ENCODE results near the gene PER1.
"Not testable (repeated sequence)": the region's sequence is repeated elsewhere in the genome, so short reads cannot be mapped to it uniquely, and the experiment has no call there.

PER1 gene

GRCh38 chr17:8152112-8152775 is at the start of gene PER1:
Gene PER1, minus strand, starts transcription at chr17:8152404. Its CDS starts 1,698 bp downstream, at chr17:8150706.
- peak; percentile 96 for DNase-seq

- DNase-seq: peak; percentile 77
Measured at GRCh38 chr17:8192070-8192815, 40.0 kb upstream of the PER1 start.

DNA sequence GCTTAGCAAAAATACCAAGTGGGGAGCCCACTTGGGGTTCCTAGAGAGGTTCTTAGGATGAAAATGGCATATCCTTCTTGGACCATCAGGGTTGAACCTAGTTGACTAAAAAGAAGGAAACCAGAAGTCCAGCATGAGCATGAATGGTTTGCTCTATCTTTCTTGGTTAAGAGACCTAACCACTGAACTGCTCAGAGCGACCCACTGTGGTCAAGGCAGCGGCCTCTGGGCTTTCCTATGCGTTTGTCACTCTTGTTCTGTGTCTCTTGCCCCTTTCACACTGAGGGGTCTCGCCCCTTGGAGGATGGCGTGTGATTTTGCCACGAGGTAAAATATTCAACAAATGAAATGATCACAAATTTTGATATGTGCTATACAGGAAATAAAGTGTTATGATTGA is 38.3 kb upstream of the PER1 start:
- DNase-seq: no peak

DNA sequence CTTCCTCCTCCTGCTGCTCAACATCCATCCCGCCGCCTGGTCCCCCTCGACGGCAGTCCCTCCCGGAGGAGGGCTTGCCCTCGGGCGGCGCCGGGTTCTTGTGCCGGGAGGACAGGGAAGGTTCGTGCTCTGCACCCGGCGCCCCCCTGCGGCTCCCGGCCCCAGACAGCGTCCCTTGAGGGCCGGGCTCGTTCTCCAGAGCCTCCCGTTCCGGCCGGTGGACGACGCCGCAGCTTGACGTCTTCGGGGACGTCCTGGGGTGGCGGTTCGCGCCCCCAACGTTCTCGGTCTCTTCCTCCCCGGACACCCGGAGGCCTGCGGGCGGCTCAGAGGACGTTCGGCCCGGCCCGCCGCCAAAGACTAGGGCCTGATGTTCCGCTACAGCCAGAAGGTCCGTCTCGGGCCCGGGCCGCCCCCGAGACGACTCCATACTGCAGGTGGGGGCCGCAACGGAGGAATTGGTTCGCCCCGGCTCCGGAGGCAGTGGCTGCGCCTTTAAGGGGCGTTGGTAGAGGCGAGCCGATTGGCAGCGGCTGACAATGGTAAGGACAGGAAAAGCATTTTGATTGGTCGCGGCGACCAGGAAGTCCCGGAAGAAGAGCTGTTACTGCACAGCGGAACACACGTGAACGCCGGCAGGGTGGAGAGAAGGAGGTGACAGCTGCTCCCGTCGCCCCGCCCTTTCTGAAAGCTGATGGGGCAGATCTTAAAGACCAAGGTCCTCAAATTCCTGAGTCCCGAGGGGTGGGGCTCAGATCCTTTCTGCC is 37.7 kb upstream of the PER1 start, which contains the start of gene BORCS6:
BORCS6 (minus strand) TSS at position 470 of the 767 bp plus-strand sequence; CDS start at position 430, 40 bp downstream.
- DNase-seq: peak; percentile 98

DNA sequence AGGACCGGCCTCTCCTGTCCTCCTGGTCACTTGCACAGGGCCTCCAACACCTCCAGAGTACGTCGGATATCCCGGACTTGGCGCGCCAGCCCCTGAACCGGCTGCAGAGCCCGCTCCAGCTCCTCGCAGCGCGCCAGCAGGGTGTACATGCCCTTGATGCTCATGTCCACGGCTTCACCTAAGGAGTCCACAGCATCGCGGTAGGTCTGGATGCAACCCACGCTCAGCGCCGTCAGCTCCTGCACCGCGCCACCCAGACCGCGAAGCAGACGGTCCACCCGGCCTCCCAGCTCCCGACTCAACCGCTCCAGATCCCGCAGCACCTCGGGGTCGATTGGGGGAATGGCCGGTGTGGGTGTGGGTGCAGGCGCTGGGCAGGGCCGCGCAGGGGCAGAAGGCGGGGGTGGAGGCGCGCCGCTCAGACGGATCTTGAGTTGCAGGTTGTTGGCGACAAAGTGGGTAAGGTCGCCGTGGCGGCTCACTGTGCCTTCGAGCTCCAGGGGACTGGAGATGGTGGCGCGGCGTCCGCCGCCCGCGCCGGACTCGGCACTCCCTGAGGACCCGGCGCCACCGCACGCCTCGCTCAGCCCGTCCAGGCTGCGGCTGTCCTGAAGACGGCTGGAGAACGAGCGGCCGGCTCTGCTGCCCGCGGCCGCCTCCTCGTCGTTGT is 37.0 kb upstream of the PER1 start:
- DNase-seq: no peak

DNA sequence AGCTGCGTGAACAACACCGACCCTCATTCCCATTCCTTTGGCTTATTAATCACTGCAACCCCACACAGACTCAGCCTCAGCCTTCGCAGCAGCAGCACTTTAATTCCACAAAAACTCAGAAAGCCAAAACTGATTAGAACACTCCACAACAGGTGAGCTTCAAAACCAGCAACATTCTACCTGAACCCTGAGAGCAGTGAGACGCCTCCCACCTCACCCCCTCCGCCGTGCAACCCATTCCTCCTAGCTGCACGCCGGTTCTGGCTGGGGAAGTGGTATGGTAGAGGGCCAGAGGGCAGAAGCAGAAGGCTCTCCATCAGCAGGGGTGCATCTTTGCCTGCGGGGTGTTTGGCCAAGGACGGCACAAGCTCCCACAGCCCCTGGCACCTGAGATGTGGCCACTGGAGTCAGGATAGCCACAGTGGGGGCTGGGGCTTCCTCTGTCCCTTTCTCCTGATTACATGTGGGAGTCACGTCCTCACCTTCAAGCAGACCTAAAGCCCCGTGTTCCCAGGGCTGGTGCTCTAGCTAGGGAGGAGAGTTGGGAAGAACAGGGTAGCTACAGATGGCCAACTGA is 36.1 kb upstream of the PER1 start:
- DNase-seq: no peak

DNA sequence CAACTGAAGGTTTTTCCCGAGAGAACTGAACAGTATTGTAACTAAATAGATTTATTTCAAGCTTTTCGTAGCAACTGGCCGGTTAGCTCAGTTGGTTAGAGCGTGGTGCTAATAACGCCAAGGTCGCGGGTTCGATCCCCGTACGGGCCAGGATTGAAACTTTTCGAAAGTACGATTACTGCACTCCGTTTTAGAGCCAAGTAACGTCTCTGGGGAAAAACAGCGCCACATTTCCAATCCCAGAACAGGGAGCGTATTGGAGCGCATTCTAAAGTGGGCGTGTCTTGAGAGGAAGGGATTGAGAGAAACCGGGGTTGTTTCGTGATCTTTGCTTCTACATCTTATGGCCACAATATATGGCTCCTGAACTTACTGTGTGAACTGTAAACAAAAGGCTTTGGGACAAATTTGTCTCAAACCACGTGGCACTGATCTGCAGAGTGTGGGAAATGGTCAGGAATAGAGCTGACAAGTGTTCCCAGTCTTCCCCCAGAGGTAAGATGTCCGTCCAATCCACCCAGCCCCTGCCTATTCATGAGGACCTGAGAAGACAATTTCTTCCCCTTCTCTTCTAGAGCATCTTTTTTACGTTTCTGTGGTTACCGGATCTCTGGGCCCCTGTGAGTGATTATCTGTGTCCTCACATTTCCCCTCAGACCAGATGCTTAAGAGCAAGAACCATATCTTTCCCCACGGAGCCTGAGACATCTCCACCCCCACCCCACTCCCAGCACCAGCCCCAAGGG is 35.5 kb upstream of the PER1 start:
- DNase-seq: peak; percentile 98

DNA sequence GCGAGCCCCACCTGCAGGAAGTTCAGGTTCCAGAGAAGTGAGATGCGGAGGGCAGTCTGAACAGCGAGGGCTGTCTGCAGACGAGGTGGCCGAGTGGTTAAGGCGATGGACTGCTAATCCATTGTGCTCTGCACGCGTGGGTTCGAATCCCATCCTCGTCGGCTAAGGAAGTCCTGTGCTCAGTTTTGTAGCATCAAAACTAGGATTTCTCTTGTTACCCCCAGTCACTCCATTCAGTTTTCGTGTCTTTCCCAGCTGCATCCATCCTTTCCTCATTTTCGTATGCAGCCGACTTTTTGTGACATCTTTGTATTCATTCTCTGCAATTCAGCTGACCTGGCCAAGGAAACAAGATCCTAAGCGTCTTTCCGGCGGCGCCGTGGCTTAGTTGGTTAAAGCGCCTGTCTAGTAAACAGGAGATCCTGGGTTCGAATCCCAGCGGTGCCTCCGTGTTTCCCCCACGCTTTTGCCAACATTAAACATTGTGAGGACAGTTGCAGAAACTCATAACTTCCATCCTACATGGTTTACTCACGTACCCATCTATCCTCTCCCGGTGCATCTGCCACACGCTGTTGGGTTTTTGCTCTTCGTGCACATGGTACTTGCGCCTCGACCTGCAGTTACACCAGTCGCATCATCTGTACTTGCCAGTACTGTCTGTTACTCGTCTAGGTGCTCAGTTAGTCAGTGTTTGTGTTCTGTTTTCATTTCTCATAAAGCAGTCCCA is 34.7 kb upstream of the PER1 start:
- peak; percentile 92 for DNase-seq

- no peak for DNase-seq
Measured at GRCh38 chr17:8186446-8186786, 34.2 kb upstream of the PER1 start.

- peak; percentile 82 for DNase-seq
Measured at GRCh38 chr17:8185582-8186445, 33.6 kb upstream of the PER1 start.

- no peak for DNase-seq
Measured at GRCh38 chr17:8176998-8177731, 25.0 kb upstream of the PER1 start.

GRCh38 chr17:8176197-8176940 is 24.2 kb upstream of the PER1 start, which contains the start of gene TMEM107:
Gene TMEM107, minus strand, starts transcription at chr17:8176380. Its CDS starts 94 bp downstream, at chr17:8176286.
- DNase-seq: peak; percentile 92

- peak; percentile 40 for DNase-seq
Measured at GRCh38 chr17:8175795-8176196, 23.6 kb upstream of the PER1 start.

DNA sequence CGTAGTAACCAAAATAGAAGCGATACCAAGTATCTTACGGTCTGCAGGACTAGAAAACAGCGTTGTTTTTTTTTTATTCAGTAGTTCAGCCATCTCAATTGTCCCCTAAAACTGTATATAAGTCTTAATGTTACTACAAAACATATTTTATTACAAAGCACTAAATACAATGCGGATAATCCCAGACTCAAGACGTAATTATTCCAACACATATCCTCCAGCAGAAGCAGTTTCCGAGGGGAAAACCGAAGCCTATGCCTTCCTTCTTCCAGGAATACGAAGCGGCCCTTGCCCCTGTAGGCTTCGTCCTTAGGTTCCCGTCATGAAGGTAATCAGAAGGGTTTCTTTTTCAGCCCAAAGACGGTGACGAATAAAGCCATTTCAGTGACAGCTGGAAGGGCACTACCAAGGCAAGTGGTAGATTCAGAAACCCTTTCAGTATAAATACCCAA is 21.7 kb upstream of the PER1 start:
- no peak for DNase-seq

DNA sequence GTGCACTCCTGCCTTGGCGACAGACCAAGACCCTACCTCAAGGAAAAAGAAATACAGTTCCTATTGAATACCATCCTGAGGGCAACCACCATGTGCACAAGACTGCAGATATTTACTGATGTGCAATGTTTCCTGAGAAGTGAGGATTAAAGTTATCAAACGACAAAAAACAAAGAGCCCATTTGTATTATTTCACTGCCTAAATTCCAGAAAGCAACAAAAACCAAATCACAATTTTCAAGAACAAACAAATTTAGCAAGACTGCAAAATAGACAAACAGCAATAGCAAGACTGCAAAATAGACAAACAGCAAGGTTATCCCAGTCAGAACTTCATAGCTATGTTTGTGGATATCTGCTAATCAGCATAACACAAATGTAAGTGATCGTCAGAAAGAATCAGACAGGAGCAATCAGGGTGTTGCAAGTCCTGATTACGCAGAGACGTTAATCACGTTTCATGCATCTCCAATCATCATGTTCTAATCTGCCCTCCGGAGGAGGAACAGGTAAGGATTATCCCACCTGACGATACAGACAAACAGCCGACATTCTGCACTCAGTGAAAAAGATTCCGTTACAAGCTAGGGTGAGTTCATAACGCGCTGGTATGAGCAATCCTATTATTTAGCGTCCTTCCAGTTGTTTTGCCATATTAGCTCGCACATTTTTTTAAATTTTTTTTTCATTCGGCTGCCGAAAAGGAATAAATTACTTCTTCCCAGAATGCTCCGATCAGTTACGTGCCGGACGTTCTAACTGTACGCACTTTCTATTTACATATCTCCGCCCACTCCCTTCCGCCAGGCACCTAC is 21.1 kb upstream of the PER1 start:
- DNase-seq: peak; percentile 96

- DNase-seq: not testable (repeated sequence)
Measured at GRCh38 chr17:8170186-8170585, 18.0 kb upstream of the PER1 start.

- DNase-seq: no peak
Measured at GRCh38 chr17:8167526-8167925, 15.3 kb upstream of the PER1 start.

DNA sequence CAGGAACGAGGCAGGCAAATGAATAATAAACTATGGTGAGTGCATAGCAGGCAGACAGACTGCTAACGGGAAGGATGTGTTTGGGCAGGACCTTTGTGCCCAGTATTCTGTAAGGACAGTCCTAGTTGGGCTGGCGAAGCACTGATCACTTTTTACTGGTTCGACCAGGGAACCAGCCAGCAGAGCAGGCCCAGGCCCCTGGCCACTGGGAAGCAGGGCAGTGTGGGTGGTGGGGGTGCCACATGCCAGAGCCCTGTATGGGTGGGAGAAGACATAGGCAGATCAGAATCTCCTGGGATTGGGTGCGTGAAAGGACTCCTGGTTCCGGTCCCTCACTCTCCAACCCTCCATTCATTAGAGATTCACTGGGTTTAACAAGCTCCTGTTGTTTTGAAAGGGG is 14.5 kb upstream of the PER1 start:
- no peak for DNase-seq
